ENCODE measurements around the gene WIPF1.

WIPF1 gene

DNA sequence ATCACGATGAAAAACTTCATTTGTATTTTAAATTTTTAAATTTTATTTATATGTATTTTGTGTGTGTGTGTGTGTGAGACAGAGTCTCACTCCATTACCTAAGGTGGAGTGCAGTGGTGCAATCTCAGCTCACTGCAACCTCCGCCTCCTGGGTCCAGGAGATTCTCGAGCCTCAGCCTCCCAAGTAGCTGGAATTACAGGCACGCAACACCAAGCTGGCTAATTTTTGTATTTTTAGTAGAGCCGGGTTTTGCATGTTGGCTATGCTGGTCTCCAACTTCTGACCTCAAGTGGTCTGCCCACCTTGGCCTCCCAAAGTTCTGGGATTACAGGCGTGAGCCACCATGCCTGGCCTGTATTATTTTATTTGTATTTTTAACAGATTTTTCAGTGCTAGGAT lies 45.8 kb upstream of the WIPF1 start:
- TF ChIP-seq CTCF (IDR thresholded peaks at IDR 0.05; ENCODE audit: borderline replicate concordance, extremely low read depth, low read length, poor library complexity, severe bottlenecking) (no peak), EZH2 (IDR thresholded peaks at IDR 0.05; ENCODE audit: borderline replicate concordance, low read depth, low read length, severe bottlenecking) (no peak)
- H3K27ac ChIP-seq (ENCODE audit: low read length) = no peak overlapping the region
- H3K4me1 ChIP-seq (ENCODE audit: insufficient read depth, low read length) = no peaks in the 10 kb centered on the region
- no peaks in the 10 kb centered on the region for H3K9me3 ChIP-seq (ENCODE audit: insufficient read depth, low read length, severe bottlenecking)
- H4K20me1 ChIP-seq (ENCODE audit: insufficient read depth, low read length) = no peaks in the 10 kb centered on the region
- H3K27me3 ChIP-seq (ENCODE audit: insufficient read depth, low read length, poor library complexity) = no peaks in the 10 kb centered on the region
- no peak overlapping the region for H2AFZ ChIP-seq (ENCODE audit: low read depth, low read length)
- peaks cover 4% of the 10 kb centered on the region; the same call in 1 of the 2 replicates for H3K36me3 ChIP-seq (ENCODE audit: insufficient read depth, low read length)
- no peak for ATAC-seq (ENCODE audit: insufficient read depth, low read depth)
- no peak for DNase-seq
- no peak overlapping the region for H3K4me2 ChIP-seq (ENCODE audit: insufficient read depth, low read length)
- no peak overlapping the region for H3K4me3 ChIP-seq (ENCODE audit: low read depth in 1 of 2, low read length in 2 of 2)
- peaks cover 54% of the 10 kb centered on the region for H3K79me2 ChIP-seq (ENCODE audit: insufficient read depth, low read length)
- no peak overlapping the region for H3K9ac ChIP-seq (ENCODE audit: low read depth, low read length)

DNA sequence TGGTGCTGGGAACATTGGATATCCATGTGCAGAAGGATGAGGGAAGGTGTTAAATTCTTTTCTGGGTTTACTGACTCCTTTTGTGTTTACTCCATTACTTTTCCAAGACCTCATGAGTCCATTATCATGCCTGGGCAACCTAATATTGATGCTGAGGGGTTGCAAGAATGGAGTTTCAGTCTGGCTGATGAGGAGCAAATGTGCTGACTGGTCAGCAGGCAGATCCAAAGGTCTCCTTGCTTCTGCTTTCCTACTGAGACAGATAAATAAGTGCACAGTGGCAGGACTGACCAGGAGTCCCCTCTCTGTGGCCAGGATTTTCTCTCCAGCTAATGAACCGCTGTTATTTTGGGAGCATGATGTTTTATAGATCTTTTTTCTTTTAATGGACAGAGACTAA lies 43.6 kb upstream of the WIPF1 start:
- Histone ChIP-seq H3K9me3 (ENCODE audit: insufficient read depth, low read length, severe bottlenecking) (no peaks in the 10 kb centered on the region), H3K4me3 (ENCODE audit: low read depth in 1 of 2, low read length in 2 of 2) (no peak overlapping the region), H3K27ac (ENCODE audit: low read length) (no peak overlapping the region), H3K27me3 (ENCODE audit: insufficient read depth, low read length, poor library complexity) (no peaks in the 10 kb centered on the region), H4K20me1 (ENCODE audit: insufficient read depth, low read length) (no peaks in the 10 kb centered on the region), H3K79me2 (ENCODE audit: insufficient read depth, low read length) (peaks cover 54% of the 10 kb centered on the region), H3K4me1 (ENCODE audit: insufficient read depth, low read length) (peaks cover 13% of the 10 kb centered on the region), H2AFZ (ENCODE audit: low read depth, low read length) (no peak overlapping the region), H3K4me2 (ENCODE audit: insufficient read depth, low read length) (no peak overlapping the region), H3K36me3 (ENCODE audit: insufficient read depth, low read length) (no peaks in the 10 kb centered on the region), H3K9ac (ENCODE audit: low read depth, low read length) (no peak overlapping the region)
- ATAC-seq (ENCODE audit: insufficient read depth, low read depth) = no peak
- no peak for DNase-seq
- TF ChIP-seq CTCF (IDR thresholded peaks at IDR 0.05; ENCODE audit: borderline replicate concordance, extremely low read depth, low read length, poor library complexity, severe bottlenecking) = no peak
- TF ChIP-seq EZH2 (IDR thresholded peaks at IDR 0.05; ENCODE audit: borderline replicate concordance, low read depth, low read length, severe bottlenecking) = no peak

- Histone ChIP-seq H2AFZ (ENCODE audit: low read depth, low read length) (no peak overlapping the region), H3K9me3 (ENCODE audit: insufficient read depth, low read length, severe bottlenecking) (no peaks in the 10 kb centered on the region), H3K4me1 (ENCODE audit: insufficient read depth, low read length) (peaks cover 52% of the 10 kb centered on the region), H3K79me2 (ENCODE audit: insufficient read depth, low read length) (peaks cover 72% of the 10 kb centered on the region), H3K27ac (ENCODE audit: low read length) (peak overlapping the region; percentile 57; the same call in 1 of the 2 replicates), H3K27me3 (ENCODE audit: insufficient read depth, low read length, poor library complexity) (no peaks in the 10 kb centered on the region), H3K9ac (ENCODE audit: low read depth, low read length) (no peak overlapping the region), H4K20me1 (ENCODE audit: insufficient read depth, low read length) (no peaks in the 10 kb centered on the region), H3K4me2 (ENCODE audit: insufficient read depth, low read length) (no peak overlapping the region), H3K36me3 (ENCODE audit: insufficient read depth, low read length) (peaks cover 4% of the 10 kb centered on the region), H3K4me3 (ENCODE audit: low read depth in 1 of 2, low read length in 2 of 2) (no peak overlapping the region)
- DNase-seq (no peak), ATAC-seq (ENCODE audit: insufficient read depth, low read depth) (no peak)
- TF ChIP-seq EZH2 (IDR thresholded peaks at IDR 0.05; ENCODE audit: borderline replicate concordance, low read depth, low read length, severe bottlenecking) (no peak), CTCF (IDR thresholded peaks at IDR 0.05; ENCODE audit: borderline replicate concordance, extremely low read depth, low read length, poor library complexity, severe bottlenecking) (peak; percentile 22)
Observed at GRCh38 chr2:174636987-174637386, 39.4 kb upstream of the WIPF1 start.
